ENCODE results near the gene TBCC. TPM values are rescaled to one million over a fixed set of nuclear protein-coding genes. Genes with fewer than 3 reads are reported as not detected.

Gene TBCC
- total and polyA plus RNA-seq, 10 of the 15 experiments (the other 5 are each of a cell fraction or from before 2014, with no cell fraction given): 2.5 to 41.9 (median 20.3) TPM

DNA sequence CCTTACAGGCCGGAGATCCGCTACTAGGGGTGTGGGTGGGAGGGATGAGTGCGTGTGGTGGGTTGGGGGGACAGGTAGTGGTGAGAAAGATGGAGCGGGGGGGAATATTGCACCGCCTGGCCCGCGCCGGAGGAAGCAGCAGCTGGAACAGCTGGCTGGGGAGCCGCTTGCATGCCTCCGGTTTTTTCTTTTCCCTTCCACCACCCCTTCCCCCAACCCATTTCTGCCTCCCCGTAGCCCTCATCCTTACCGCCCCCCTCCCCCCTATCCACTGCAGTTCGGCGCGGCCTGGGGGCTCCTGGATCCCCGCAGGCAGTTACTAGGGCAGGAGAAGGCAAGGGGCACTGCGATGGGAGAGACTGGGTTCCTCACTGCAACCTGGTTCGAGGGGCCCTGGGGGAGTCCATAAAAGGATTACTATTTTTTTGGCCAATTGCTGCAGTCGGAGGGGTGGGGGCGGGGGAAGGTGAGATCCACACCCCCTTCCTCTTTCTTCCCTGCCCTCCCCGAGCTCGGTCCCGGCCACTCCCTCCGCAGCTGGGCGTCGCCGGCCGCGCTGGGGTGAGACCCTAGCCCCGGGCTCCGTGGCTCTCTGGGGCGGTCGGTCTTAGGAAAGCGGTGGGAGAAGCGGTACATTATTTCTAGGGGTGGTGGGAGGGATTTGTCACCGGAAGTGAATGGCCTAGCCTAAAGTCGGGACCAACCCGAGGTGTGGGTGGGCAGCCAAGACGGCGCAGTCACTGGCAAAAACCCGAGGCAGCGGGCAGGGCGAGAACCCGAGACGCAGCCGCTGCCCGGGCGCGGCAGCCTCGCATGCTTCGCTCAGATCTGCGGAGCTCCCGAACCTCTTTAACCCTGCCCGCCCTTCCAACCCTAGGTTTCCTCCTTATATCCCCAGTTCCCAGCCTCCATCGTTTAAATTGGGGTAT lies 824 bp upstream of the TBCC start (continued):
- no peak for TF ChIP-seq MYC (IDR thresholded peaks at IDR 0.05; ENCODE audit: insufficient read depth, insufficient read length, insufficient replicate concordance, low read length, severe bottlenecking)
- no peak for TF ChIP-seq CBX3 (IDR thresholded peaks at IDR 0.05; ENCODE audit: borderline replicate concordance, low read depth)
- TF ChIP-seq, protein P1, sequence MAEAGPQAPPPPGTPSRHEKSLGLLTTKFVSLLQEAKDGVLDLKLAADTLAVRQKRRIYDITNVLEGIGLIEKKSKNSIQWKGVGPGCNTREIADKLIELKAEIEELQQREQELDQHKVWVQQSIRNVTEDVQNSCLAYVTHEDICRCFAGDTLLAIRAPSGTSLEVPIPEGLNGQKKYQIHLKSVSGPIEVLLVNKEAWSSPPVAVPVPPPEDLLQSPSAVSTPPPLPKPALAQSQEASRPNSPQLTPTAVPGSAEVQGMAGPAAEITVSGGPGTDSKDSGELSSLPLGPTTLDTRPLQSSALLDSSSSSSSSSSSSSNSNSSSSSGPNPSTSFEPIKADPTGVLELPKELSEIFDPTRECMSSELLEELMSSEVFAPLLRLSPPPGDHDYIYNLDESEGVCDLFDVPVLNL (IDR thresholded peaks at IDR 0.05; ENCODE audit: low read depth, low read length): no peak
- TF ChIP-seq, protein P2, sequence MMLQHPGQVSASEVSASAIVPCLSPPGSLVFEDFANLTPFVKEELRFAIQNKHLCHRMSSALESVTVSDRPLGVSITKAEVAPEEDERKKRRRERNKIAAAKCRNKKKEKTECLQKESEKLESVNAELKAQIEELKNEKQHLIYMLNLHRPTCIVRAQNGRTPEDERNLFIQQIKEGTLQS (IDR thresholded peaks at IDR 0.05; ENCODE audit: borderline replicate concordance, extremely low read depth, low read depth, low read length): no peak
- no peak for TF ChIP-seq ZBED1 (IDR thresholded peaks at IDR 0.05; ENCODE audit: borderline replicate concordance)
- TF ChIP-seq JUNB (IDR thresholded peaks at IDR 0.05): no peak
- TF ChIP-seq HDAC6 (IDR thresholded peaks at IDR 0.05; ENCODE audit: unreplicated experiment): no peak
- TF ChIP-seq, protein P3, sequence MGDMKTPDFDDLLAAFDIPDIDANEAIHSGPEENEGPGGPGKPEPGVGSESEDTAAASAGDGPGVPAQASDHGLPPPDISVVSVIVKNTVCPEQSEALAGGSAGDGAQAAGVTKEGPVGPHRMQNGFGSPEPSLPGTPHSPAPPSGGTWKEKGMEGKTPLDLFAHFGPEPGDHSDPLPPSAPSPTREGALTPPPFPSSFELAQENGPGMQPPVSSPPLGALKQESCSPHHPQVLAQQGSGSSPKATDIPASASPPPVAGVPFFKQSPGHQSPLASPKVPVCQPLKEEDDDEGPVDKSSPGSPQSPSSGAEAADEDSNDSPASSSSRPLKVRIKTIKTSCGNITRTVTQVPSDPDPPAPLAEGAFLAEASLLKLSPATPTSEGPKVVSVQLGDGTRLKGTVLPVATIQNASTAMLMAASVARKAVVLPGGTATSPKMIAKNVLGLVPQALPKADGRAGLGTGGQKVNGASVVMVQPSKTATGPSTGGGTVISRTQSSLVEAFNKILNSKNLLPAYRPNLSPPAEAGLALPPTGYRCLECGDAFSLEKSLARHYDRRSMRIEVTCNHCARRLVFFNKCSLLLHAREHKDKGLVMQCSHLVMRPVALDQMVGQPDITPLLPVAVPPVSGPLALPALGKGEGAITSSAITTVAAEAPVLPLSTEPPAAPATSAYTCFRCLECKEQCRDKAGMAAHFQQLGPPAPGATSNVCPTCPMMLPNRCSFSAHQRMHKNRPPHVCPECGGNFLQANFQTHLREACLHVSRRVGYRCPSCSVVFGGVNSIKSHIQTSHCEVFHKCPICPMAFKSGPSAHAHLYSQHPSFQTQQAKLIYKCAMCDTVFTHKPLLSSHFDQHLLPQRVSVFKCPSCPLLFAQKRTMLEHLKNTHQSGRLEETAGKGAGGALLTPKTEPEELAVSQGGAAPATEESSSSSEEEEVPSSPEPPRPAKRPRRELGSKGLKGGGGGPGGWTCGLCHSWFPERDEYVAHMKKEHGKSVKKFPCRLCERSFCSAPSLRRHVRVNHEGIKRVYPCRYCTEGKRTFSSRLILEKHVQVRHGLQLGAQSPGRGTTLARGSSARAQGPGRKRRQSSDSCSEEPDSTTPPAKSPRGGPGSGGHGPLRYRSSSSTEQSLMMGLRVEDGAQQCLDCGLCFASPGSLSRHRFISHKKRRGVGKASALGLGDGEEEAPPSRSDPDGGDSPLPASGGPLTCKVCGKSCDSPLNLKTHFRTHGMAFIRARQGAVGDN (IDR thresholded peaks at IDR 0.05): peak; percentile 31; the same call in 1 of the 2 replicates
- peak; percentile 29; the same call in 1 of the 2 replicates for TF ChIP-seq TCF12 (IDR thresholded peaks at IDR 0.05; ENCODE audit: low read depth, low read length)
- no peak for TF ChIP-seq RCOR1 (conservative IDR thresholded peaks at IDR 0.05; ENCODE audit: low read depth, low read length)
- TF ChIP-seq SMC3 (IDR thresholded peaks at IDR 0.05; ENCODE audit: borderline replicate concordance, low read length): no peak
- TF ChIP-seq, protein P4, sequence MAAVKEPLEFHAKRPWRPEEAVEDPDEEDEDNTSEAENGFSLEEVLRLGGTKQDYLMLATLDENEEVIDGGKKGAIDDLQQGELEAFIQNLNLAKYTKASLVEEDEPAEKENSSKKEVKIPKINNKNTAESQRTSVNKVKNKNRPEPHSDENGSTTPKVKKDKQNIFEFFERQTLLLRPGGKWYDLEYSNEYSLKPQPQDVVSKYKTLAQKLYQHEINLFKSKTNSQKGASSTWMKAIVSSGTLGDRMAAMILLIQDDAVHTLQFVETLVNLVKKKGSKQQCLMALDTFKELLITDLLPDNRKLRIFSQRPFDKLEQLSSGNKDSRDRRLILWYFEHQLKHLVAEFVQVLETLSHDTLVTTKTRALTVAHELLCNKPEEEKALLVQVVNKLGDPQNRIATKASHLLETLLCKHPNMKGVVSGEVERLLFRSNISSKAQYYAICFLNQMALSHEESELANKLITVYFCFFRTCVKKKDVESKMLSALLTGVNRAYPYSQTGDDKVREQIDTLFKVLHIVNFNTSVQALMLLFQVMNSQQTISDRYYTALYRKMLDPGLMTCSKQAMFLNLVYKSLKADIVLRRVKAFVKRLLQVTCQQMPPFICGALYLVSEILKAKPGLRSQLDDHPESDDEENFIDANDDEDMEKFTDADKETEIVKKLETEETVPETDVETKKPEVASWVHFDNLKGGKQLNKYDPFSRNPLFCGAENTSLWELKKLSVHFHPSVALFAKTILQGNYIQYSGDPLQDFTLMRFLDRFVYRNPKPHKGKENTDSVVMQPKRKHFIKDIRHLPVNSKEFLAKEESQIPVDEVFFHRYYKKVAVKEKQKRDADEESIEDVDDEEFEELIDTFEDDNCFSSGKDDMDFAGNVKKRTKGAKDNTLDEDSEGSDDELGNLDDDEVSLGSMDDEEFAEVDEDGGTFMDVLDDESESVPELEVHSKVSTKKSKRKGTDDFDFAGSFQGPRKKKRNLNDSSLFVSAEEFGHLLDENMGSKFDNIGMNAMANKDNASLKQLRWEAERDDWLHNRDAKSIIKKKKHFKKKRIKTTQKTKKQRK (IDR thresholded peaks at IDR 0.05; ENCODE audit: low read depth, low read length): no peak
- TF ChIP-seq NFYA (IDR thresholded peaks at IDR 0.05; ENCODE audit: borderline replicate concordance, low read depth, low read length): no peak
- TF ChIP-seq GATAD2B (conservative IDR thresholded peaks at IDR 0.05; ENCODE audit: low read depth): peak; percentile 64; the same call in 1 of the 2 replicates
- TF ChIP-seq FOXM1 (IDR thresholded peaks at IDR 0.05; ENCODE audit: low read depth, low read length): no peak
- TF ChIP-seq PML (IDR thresholded peaks at IDR 0.05; ENCODE audit: low read length): peak; percentile 64
- TF ChIP-seq NFXL1 (IDR thresholded peaks at IDR 0.05; ENCODE audit: borderline replicate concordance): no peak
- no peak for TF ChIP-seq YY1 (IDR thresholded peaks at IDR 0.05; ENCODE audit: low read depth, low read length)
- peak; percentile 55; the same call in 1 of the 2 replicates for TF ChIP-seq CREM (IDR thresholded peaks at IDR 0.05; ENCODE audit: low read depth)
- no peak for TF ChIP-seq JUND (IDR thresholded peaks at IDR 0.05; ENCODE audit: low read depth, low read length)
- TF ChIP-seq CHD2 (IDR thresholded peaks at IDR 0.05; ENCODE audit: borderline replicate concordance, low read depth, low read length): peak; percentile 45; the same call in 1 of the 2 replicates
